Activated T-helper 2 cell treated with anti-CD3 and anti-CD28 coated beads, Interferon-gamma antibody, Interleukin-2, Interleukin-4, amounts not matched to agents 10 μg/mL and 5 μg/mL and 100 μg/mL, durations not matched to agents 14 hours and 24 hours and 36 hours (primary cell): ENCODE data around the gene MS4A4A. TPM values are rescaled to one million over a fixed set of nuclear protein-coding genes. Genes with fewer than 3 reads are reported as not detected.
"Not testable (repeated sequence)": the region's sequence is repeated elsewhere in the genome, so short reads cannot be mapped to it uniquely, and the experiment has no call there.

Source experiments
- DNase-seq: peaks from one replicate; pipeline ENCODE4 v3.0.0; 2021; ENCODE audit warnings: low spot score
- H3K27ac Mint-ChIP-seq: one replicate; pipeline ENCODE4 v1.8.0; 2021; ENCODE audit warnings: mixed read lengths
- H3K27me3 Mint-ChIP-seq: one replicate; pipeline ENCODE4 v1.8.0; 2021; ENCODE audit warnings: low read depth, mixed read lengths
- H3K36me3 Mint-ChIP-seq: one replicate; pipeline ENCODE4 v1.8.0; 2021; ENCODE audit warnings: low read depth, mixed read lengths
- H3K4me1 Mint-ChIP-seq: one replicate; pipeline ENCODE4 v1.8.0; 2021; ENCODE audit warnings: low read depth, mixed read lengths
- H3K4me3 Mint-ChIP-seq: one replicate; pipeline ENCODE4 v1.8.0; 2021; ENCODE audit warnings: low read depth, mild to moderate bottlenecking, moderate library complexity, mixed read lengths
- H3K9me3 Mint-ChIP-seq: one replicate; pipeline ENCODE4 v1.8.0; 2021; ENCODE audit warnings: mixed read lengths
- intact Hi-C: fragments of 100-400 bp; cut with micrococcal nuclease; formaldehyde crosslinking; loops from one replicate; pipeline ENCODE4 v1.15.1; 2023
- total RNA-seq: library from RNA; stranded (reverse); gene quantifications from 2 replicates; pipeline ENCODE4 v1.2.3, GENCODE V29; 2022

The MS4A4A gene
- total RNA-seq, 1 donor from 2014 or later = not detected

- intact Hi-C loops = loop anchor here (5.0 kb wide), 2 partner anchors 42 to 82 kb away; no protein-coding TSS in a partner anchor
- no peak for DNase-seq
- Mint-ChIP-seq H3K4me1 (no peaks in the 10 kb centered on the region), H3K36me3 (no peaks in the 10 kb centered on the region), H3K4me3 (no peak overlapping the region), H3K9me3 (no peaks in the 10 kb centered on the region), H3K27ac (no peak overlapping the region), H3K27me3 (peaks cover 4% of the 10 kb centered on the region)
Measured at GRCh38 chr11:60265373-60266214, 14.9 kb upstream of the MS4A4A start.

GRCh38 chr11:60274416-60274815 lies 6.0 kb upstream of the MS4A4A start:
- H3K4me1 Mint-ChIP-seq = no peaks in the 10 kb centered on the region
- H3K36me3 Mint-ChIP-seq = no peaks in the 10 kb centered on the region
- no peak overlapping the region for H3K27ac Mint-ChIP-seq
- H3K27me3 Mint-ChIP-seq = peaks cover 2% of the 10 kb centered on the region
- DNase-seq = no peak
- H3K9me3 Mint-ChIP-seq = no peaks in the 10 kb centered on the region
- intact Hi-C loops = no loop called here
- no peak overlapping the region for H3K4me3 Mint-ChIP-seq

DNA sequence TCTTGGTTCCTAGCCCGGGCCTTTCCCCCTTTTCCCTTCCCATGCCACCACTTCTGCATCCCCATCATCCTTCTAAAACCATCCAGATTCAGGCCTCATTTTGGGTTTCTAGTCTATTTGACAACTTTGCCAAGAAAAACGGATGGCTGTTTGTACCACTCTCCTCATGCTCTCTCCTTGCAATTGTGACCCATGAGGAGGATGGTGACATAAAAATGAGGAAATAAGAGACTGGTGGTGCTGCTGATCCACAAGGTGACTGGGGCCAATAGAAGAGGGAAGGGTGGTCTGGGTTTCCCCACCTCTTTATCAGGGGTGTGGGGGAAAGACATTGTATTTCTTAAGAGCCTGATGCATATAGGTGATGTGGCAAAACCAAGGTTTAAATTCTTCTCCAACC lies 1.0 kb downstream of the MS4A4A start:
- H3K4me3 Mint-ChIP-seq = no peak overlapping the region
- no peaks in the 10 kb centered on the region for H3K27me3 Mint-ChIP-seq
- H3K4me1 Mint-ChIP-seq = no peaks in the 10 kb centered on the region
- H3K27ac Mint-ChIP-seq = no peak overlapping the region
- intact Hi-C loops = no loop called here
- no peaks in the 10 kb centered on the region for H3K36me3 Mint-ChIP-seq
- no peak for DNase-seq
- H3K9me3 Mint-ChIP-seq = no peaks in the 10 kb centered on the region

GRCh38 chr11:60282286-60282685 lies 1.8 kb downstream of the MS4A4A start:
- Mint-ChIP-seq H3K27me3 (no peaks in the 10 kb centered on the region), H3K4me1 (no peaks in the 10 kb centered on the region), H3K36me3 (no peaks in the 10 kb centered on the region), H3K27ac (no peak overlapping the region), H3K4me3 (no peak overlapping the region), H3K9me3 (no peaks in the 10 kb centered on the region)
- no peak for DNase-seq
- intact Hi-C loops = no loop called here

GRCh38 chr11:60285411-60286126 lies 5.1 kb downstream of the MS4A4A start:
- H3K36me3 Mint-ChIP-seq, H3K27ac Mint-ChIP-seq, intact Hi-C loops, H3K9me3 Mint-ChIP-seq, H3K4me1 Mint-ChIP-seq, H3K27me3 Mint-ChIP-seq, H3K4me3 Mint-ChIP-seq, DNase-seq: not testable (repeated sequence)

- Mint-ChIP-seq H3K36me3 (no peaks in the 10 kb centered on the region), H3K27me3 (no peaks in the 10 kb centered on the region), H3K4me3 (no peak overlapping the region), H3K9me3 (no peaks in the 10 kb centered on the region), H3K4me1 (no peaks in the 10 kb centered on the region), H3K27ac (no peak overlapping the region)
- no peak for DNase-seq
- intact Hi-C loops = no loop called here
Measured at GRCh38 chr11:60288531-60288930, 8.1 kb downstream of the MS4A4A start.

DNA sequence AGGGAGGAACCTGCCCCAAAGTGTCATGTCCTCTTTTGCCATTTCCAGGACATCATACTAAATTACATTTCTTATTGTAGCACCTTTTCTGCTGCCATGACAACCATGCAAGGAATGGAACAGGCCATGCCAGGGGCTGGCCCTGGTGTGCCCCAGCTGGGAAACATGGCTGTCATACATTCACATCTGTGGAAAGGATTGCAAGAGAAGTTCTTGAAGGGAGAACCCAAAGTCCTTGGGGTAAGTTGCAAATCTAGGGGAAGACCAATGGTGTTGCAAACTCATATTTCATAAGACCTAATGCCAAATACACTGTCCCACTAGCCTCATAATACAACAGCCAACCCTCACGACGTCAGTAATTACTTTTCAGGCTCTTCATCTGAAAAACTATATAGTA lies 11.7 kb downstream of the MS4A4A start:
- Mint-ChIP-seq H3K4me1 (no peaks in the 10 kb centered on the region), H3K36me3 (no peaks in the 10 kb centered on the region), H3K27ac (no peak overlapping the region), H3K27me3 (no peaks in the 10 kb centered on the region), H3K4me3 (no peak overlapping the region), H3K9me3 (no peaks in the 10 kb centered on the region)
- DNase-seq = no peak
- intact Hi-C loops = no loop called here

GRCh38 chr11:60301178-60301577 lies 20.7 kb downstream of the MS4A4A start:
- Mint-ChIP-seq H3K27me3 (peaks cover 6% of the 10 kb centered on the region), H3K4me3 (no peak overlapping the region), H3K4me1 (no peaks in the 10 kb centered on the region), H3K36me3 (no peaks in the 10 kb centered on the region), H3K27ac (no peak overlapping the region), H3K9me3 (no peaks in the 10 kb centered on the region)
- intact Hi-C loops = no loop called here
- DNase-seq = no peak

DNA sequence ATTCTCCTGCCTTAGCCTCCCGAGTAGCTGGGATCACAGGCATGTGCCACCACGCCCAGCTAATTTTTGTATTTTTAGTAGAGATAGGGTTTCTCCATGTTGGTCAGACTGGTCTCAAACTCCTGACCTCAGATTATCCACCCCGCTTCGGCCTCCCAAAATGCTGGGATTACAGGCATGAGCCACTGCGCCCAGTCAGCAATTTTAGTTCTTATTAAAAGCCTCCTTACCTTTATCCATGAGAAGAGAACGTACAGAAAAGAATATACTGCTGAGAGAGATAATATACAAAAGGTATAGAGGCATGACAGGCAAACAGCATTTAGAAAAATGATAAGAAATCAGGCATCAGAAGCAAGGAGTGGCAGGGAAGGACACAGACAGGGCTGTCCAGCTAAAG lies 21.4 kb downstream of the MS4A4A start:
- H3K36me3 Mint-ChIP-seq, intact Hi-C loops, H3K27ac Mint-ChIP-seq, DNase-seq, H3K4me3 Mint-ChIP-seq, H3K4me1 Mint-ChIP-seq, H3K27me3 Mint-ChIP-seq, H3K9me3 Mint-ChIP-seq: not testable (repeated sequence)

- DNase-seq = no peak
- Mint-ChIP-seq H3K4me1 (peaks cover 5% of the 10 kb centered on the region), H3K4me3 (no peak overlapping the region), H3K27me3 (peaks cover 6% of the 10 kb centered on the region), H3K36me3 (no peaks in the 10 kb centered on the region), H3K9me3 (no peaks in the 10 kb centered on the region), H3K27ac (no peak overlapping the region)
- intact Hi-C loops = no loop called here
Measured at GRCh38 chr11:60303661-60304060, 23.2 kb downstream of the MS4A4A start.

DNA sequence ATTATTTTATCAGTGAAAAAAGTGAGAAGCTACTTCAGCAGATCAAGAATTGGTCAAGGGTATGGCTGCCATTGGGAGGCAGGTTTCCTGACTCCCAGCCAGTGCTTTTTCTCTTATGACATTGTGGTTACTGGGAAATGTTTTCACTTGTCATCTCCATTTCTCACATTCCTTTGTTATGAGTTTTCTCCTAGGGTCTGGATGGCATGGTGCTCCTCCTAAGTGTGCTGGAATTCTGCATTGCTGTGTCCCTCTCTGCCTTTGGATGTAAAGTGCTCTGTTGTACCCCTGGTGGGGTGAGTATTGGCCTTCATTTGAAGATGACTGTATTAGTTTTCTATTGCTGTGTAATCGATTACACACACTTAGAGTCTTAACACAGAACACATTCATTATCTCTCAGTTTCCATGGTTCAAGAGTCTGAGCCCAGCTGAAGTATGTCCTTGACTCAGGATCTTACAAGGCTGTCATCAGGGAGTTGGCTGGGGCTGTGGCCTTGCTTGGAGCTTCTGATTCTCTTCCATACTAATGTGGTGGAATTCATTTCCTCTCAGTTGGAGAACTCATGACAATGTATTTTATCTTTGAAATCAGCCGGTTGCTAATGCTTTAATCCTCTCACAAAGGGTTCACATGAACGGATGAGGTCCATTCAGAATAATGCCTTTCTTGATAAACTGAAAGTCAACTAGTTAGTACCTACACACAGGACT lies 25.6 kb downstream of the MS4A4A start:
- Mint-ChIP-seq H3K27ac (no peak overlapping the region), H3K27me3 (peaks cover 6% of the 10 kb centered on the region), H3K36me3 (no peaks in the 10 kb centered on the region), H3K9me3 (no peaks in the 10 kb centered on the region), H3K4me1 (peaks cover 5% of the 10 kb centered on the region), H3K4me3 (no peak overlapping the region)
- no peak for DNase-seq
- intact Hi-C loops = loop anchor here (5.0 kb wide), 2 partner anchors 39 to 99 kb away; no protein-coding TSS in a partner anchor

DNA sequence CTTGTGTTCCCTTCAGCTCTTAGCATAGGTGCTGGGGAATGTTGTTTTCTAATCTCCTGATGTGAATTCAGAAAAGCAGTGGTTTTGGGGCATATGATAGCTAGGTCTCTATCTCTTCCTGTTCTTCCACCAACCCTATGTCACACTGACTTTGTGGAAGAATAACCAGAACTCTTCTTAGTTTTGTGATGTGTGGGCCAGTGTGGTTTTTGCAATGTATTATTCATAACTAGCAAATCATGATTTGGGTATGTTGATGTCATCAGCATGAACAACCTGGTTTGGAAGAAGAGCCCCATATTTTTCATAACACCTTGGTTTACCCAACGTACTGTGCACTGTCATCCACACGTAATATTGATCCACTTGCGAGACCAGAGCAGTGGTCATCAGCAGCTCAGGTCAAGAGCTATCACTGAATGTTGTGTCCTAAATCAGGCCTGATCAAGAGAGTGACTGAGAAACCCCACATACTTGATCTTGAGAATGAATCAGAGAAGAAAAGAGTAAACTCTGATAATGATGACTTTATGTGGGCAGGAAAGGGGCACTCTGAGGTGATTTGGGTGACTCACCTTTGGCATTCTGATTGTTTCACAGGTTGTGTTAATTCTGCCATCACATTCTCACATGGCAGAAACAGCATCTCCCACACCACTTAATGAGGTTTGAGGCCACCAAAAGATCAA lies 27.2 kb downstream of the MS4A4A start:
- no peaks in the 10 kb centered on the region for H3K36me3 Mint-ChIP-seq
- H3K4me1 Mint-ChIP-seq = peaks cover 5% of the 10 kb centered on the region
- intact Hi-C loops = loop anchor here (5.0 kb wide), 2 partner anchors 40 to 100 kb away; no protein-coding TSS in a partner anchor
- H3K4me3 Mint-ChIP-seq = no peak overlapping the region
- H3K27me3 Mint-ChIP-seq = peaks cover 6% of the 10 kb centered on the region
- no peak for DNase-seq
- H3K9me3 Mint-ChIP-seq = no peaks in the 10 kb centered on the region
- H3K27ac Mint-ChIP-seq = peak overlapping the region; percentile 60
